ENCODE results near the gene IKBKG.
"Not testable (repeated sequence)": the region's sequence is repeated elsewhere in the genome, so short reads cannot be mapped to it uniquely, and the experiment has no call there.

The IKBKG gene

DNA sequence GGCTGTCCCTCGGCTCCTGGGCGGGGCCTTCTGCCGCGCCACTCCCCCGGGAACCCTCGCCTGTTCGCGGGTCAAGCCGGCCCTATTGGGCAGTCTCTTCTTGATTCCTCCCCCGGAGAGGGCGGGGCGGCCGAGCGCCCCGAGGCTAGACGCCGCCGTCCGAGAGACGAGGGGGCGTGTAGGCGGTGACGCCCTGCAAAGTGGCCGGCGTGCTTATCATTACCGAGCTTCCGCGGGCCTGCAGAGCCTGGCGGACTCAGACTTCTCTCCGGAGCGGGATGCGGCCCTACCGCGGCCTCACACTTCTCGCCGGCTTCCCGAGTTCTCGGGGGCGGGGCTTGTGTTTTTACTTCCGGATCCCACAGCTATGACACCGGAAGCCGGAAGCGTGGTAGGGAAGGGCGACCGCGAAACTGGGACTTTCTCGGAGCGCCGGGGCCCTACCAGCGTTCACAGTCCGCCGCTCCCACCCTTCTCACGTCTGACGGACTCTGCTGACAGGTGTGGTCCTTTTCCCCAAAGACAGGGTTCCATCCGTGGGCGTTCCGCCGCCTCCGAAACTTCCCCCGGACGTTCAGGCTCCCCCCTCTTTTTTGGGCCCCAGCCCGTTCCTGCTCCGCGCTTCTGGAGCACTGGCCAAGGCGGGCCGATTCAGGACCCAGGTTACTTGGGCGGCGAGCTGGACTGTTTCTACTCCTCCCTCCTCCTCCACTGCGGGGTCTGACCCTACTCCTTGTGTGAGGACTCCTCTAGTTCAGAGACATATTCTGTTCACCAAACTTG, at the start of gene IKBKG:
TSS of gene IKBKG (plus strand) at position 376 of the 783 bp plus-strand sequence. CDS start 4,383 bp downstream, outside the sequence.
- DNase-seq (ENCODE audit: low read depth), result peak; percentile 74

DNA sequence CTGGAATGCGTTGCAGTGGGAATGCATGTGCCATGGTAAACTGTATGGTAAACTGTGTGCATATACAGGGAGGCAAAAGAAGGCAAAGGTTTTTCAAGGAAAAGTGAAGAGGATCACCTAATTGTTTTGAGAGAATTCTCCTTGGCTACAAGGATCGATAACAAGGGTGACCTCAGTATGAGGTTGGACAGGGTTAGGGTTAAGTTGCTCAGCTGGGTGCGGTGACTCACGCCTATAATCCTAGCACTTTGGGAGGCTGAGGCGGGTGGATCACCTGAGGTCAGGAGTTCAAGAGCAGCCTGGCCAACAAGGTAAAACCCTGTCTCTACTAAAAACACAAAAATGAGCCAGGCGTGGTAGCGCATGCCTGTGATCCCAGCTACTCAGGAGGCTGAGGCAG, 46.0 kb upstream of the IKBKG start:
- DNase-seq (ENCODE audit: low read depth), result not testable (repeated sequence)

DNA sequence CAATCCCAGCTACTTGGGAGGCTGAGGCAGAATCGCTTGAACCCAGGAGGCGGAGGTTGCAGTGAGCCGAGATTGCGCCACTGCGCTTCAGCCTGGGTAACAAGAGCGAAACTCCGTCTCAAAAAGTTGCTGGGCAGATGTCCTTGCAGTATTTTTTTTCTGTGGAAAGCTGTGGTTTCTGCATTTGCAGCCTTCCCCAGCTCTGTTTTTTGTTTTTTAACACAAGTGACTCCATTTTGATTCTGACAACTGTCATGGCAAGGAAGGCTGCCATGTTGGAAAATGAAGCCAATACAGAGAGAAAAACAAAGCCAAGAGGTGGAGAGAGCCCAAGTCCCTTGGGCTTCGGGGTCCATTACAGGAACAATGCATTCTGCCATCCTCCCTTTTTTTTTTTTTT, 45.3 kb upstream of the IKBKG start:
- DNase-seq (ENCODE audit: low read depth), result no peak

DNA sequence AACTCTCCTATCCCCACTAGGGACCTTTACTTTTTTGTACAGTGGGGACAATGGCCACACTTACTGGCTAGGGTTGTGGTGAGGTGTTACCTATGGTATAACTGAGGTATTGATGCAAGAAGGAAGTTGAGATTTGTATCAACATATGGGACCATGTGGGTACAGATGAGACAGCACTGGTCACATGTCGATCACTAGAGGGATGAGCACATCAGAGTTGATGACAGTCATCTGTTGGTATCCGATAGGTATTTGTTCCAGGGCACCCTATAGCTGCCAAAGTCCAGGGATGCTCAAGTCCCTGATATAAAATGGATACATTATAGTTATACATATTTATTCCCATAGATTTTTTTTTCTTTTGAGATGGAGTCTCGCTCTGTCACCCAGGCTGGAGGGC, 44.4 kb upstream of the IKBKG start:
- DNase-seq (ENCODE audit: low read depth), result no peak

GRCh38 chrX:154505734-154506133, 41.7 kb upstream of the IKBKG start:
- DNase-seq (ENCODE audit: low read depth), result no peak

DNA sequence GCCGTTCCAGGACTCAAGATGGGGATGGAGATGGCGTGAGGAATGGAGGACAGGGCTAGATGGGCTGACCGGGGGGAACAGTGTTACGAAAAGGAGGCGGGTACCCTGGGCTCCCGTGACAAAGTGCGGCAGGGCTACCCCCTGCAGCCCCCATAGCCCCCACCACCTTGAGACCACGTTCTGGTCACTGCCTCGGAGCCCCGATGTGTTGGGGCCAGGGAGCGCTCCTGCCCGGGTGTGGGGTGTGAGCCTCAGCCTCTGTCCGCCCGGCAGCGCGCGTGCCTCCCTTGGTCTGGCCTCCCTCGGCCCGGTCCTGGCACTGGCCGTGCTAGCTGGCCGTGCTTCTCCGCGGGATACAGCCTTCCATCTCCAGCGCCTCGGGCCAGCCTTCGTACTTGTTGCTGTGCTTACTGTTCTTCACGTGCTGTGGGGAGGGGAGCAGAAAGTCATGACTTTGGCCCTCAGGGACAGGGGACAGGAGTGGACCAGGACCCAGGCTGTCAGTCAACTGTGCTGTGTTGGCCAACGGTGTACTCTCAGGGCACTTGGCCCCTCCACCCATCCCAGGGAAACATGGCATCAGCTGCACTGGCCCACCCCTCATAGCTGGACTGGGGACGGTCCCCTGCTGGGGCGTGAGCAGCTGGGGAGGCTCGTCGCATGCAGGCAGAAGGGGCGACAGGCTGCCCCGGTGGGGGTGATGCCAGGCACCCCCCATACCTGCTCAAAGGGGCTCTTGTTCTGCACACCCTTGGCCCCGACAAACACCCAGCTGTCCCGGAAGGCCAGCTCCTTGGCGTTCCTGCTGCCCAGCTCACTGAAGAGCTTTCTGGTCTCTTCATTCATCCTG, 40.7 kb upstream of the IKBKG start:
- DNase-seq (ENCODE audit: low read depth), result no peak

DNA sequence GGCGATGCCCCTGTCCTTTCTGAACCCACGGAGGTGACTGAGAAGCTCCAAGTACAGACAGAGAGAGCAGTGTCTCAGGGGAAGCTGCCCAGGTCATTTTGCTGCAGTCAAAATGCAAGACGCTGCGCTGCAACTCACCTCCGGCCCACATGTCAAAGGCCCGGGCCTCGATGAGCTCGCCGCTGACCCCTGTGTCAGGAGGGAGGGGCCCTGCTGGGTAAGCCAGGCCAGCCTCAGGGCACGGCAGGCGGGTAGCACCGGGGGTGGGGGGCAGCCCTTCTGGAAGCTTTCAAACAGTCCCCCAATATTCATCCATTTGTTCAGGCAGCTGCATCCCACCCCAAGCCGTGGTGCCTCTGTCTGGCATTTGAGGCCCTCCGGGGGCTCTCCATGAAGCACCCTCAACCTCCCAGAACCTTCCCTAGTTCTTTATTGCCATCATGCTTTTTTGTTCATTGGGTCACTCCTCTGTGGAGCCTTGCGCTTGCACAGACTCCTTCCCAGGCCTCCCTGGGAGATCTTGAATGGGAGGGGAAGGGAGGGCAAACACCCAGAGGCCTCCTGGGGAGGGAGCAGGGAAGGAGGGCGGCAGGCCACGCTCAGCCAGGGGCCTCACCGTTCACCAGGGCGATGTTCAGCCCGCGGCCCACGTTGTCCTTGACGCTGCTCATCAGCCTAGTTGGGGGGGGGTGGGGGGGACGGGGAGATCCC, 39.6 kb upstream of the IKBKG start:
- no peak for DNase-seq (ENCODE audit: low read depth)

DNA sequence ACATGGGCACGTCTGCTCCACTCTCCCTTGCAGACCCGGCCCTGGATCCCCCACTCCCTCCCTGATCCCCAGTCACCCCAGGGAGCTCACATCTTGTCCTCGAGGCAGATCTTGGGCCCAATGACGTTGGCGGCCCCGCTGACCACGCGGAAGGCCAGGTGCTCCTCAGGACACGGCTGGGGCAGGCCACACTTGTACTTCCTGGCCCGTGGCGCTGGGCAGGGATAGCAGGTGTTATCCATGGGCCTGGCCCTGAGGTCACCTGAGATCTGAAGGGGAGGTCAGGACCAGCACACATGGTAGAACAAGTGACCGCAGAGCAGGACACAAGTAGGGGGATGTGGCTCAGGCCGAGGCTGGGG, 39.1 kb upstream of the IKBKG start:
- no peak for DNase-seq (ENCODE audit: low read depth)

DNA sequence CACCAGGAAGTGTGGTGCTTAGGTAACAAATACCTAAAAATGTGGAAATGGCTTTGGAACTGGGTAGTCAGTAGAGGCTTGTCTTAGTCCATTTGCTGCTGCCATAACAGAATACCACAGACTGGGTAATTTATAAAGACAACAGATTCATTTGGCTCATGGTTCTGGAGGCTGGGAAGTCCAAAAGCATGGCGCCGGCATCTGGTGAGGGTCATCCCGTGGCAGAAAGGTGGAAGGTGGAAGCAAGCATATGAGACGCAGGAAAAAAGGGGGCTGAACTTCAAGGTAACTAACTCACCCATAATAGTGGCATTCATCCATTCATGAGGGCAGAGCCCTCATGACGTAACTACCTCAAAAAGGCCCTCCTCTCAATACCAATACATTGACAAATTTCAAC, 38.0 kb upstream of the IKBKG start:
- no peak for DNase-seq (ENCODE audit: low read depth)

DNA sequence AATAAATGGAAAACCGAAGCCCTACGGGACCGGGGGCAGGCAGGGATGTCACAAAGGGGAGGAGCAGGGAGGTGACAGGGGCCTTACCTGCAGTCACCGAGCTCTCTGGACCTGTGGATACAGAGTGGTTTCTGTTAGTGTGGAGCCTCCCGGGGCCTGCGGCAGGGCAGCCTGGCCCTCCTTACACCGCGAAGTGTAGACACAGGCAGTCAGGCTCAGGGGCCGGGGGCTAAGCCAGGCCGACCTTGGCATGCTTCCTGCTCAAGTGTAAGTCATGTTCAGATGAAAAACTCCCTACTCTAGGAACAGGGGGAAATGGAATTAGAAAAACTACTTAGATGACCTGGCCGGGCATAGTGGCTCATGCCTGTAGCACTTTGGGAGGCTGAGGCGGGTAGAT, 35.7 kb upstream of the IKBKG start:
- no peak for DNase-seq (ENCODE audit: low read depth)

DNA sequence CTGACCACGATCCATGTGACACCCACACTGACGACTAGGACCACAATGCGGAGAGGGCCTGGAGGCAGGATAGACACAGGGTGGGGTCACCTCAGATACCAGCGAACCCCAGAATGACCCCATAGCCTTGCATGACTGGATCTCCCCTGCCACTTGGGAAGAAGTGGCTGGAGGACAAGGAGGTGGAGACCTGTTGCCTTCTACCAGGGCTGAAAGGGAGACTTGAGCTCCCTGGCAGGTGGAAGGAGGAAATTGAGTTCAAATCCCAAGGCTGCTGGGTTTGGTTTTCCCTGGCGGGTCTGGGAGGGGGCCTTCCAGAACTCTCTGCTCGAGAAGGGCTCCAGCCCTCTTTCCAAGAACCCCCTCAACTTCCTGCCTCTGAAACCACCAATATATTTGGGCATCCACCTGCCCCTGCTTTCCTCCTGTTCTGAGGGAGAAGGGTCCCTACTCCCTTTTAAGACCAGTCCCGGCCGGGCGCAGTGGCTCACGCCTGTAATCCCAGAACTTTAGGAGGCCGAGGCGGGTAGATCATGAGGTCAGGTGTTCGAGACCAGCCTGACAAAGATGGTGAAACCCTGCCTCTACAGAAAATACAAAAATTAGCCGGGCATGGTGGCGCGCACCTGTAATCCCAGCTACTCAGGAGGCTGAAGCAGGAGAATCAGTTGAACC, 34.4 kb upstream of the IKBKG start:
- no peak for DNase-seq (ENCODE audit: low read depth)

DNA sequence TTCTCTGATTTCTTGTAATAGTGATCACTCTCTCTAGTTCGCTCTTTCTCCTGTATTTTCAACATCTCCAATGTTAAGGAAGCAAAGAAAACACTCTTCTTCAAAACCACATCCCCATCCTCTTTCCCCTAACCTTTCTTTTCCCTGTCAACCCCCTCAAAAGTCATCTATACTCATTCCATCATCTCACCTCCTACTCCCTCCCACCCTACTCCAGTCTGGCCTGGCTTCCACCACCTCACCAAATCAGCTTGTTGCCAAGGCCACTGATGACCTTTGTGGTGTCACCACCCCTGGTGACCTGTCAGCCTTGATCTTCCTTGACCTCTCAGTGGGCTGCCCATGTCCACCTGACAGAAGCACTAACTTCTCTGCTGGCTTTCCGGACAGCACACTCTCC, 33.7 kb upstream of the IKBKG start:
- DNase-seq (ENCODE audit: low read depth), result no peak

DNA sequence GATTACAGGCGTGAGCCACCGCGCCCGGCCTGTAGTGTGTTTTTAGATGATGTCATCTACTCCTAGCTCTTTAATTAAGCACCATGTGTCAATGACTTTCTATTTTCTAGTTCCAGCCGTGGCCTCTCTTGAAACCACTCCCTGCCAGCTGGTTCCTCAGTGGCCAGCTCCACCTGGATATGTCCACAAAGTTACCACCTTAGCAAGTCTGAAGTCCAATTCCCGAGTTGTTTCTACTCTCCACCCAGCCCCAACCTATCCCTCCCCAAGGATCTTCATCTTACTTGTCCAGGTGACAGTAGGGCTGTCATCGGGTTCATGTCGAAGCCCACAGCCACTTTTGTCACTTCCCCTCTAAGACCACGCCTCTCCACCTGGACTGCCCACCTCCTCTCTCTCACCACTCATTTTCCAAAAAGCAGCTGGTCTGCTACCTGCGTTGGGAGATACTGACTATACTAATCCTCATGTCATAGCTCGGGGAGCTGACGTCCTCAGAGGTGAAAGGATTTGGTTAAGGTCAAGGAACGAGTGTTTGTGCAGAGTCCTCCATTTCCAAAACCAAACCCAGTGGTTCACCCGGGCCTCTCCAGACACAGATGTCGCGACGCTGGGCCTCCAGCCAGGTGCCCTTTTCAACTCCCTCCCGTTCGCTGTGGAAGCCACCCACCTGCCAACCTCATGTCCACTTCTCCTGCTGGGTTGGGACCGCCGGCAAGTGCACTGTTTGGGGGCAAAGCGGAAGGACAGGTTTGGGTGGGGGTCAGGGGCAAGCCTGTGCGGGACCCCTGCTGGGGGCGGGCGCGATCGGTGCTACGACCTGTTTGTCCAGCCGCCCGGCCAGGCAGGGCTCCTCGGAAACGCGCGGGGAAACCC, 32.1 kb upstream of the IKBKG start:
- DNase-seq (ENCODE audit: low read depth), result no peak

- peak; percentile 71 for DNase-seq (ENCODE audit: low read depth)
Measured at GRCh38 chrX:154515966-154516655, 31.3 kb upstream of the IKBKG start, which contains the start of gene FAM3A. Gene FAM3A, minus strand, starts transcription at chrX:154516232. Its CDS starts 460 bp downstream, at chrX:154515772.

DNA sequence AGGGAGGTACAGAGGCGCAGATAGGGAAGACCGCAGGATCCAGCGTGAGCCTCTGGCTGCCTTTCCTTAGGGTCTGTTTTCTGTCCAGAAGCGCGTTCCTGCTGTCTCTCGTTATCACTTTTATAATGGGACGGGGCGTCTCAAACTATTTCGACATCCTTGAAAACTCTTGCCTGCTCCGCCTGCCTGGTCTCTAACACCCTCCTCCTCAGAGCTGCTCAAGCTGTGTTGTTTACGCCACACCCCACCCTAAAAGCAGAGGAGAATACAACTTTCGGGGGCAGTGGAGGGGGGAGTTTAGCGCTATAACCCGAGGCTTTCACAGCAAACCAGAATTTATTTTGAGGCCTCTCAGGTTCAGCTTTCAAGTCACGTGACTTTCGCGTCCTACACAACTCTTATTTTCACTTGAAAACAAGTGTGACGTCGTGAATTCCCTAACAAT, 30.7 kb upstream of the IKBKG start:
- DNase-seq (ENCODE audit: low read depth), result no peak

GRCh38 chrX:154517101-154517781, 30.2 kb upstream of the IKBKG start:
- no peak for DNase-seq (ENCODE audit: low read depth)

GRCh38 chrX:154519389-154519788, 28.0 kb upstream of the IKBKG start:
- DNase-seq (ENCODE audit: low read depth), result no peak

GRCh38 chrX:154525606-154526490, 21.6 kb upstream of the IKBKG start:
- DNase-seq (ENCODE audit: low read depth), result no peak
